ENCODE data around the gene ATP6V1F. TPM values are rescaled to one million over a fixed set of nuclear protein-coding genes. Genes with fewer than 3 reads are reported as not detected.

The ATP6V1F gene
- total RNA-seq, 1 experiment from 2014 or later, result 115 TPM

GRCh38 chr7:128911423-128912031 is 48.9 kb downstream of the ATP6V1F start:
- Mint-ChIP-seq H3K27me3 (ENCODE audit: low read depth) (peaks cover 29% of the 10 kb centered on the region), H3K27ac (peak overlapping the region; percentile 48 to 90 (median 64); a peak in 4 of 7 replicates)

More at GRCh38 chr7:128911423-128912031, 48.9 kb downstream of the ATP6V1F start:
- H3K9me3 Mint-ChIP-seq, result peaks cover 0 to 2% of the 10 kb centered on the region in 2 experiments; a peak in 1 of 5 replicates
- no peak overlapping the region for H2BK20ac ChIP-seq (ENCODE audit: low read depth, low read length, poor library complexity, severe bottlenecking)
- no peak overlapping the region for H3K27ac ChIP-seq (ENCODE audit: insufficient read length, low read depth, low read length)
- peak; percentile 91 for DNase-seq
- H3K4me2 ChIP-seq (ENCODE audit: insufficient read depth, insufficient read length, low read length), result no peak overlapping the region
- no peak overlapping the region for H2AK5ac ChIP-seq (ENCODE audit: insufficient read length, low read length)
- H3K18ac ChIP-seq (ENCODE audit: insufficient read length, low read depth, low read length), result peak overlapping the region; percentile 41
- no peak overlapping the region for H3K9ac ChIP-seq (ENCODE audit: extremely low read depth, insufficient read length, low read length)
- no peak overlapping the region for H3K23ac ChIP-seq (ENCODE audit: insufficient read length, low read depth, low read length)
- no peaks in the 10 kb centered on the region for H4K20me1 ChIP-seq (ENCODE audit: control insufficient read depth, insufficient read depth, insufficient read length)
- H2BK5ac ChIP-seq (ENCODE audit: insufficient read length, low read length), result no peak overlapping the region
- no CpG with 5 or more reads among the region's 8 CpGs for WGBS (ENCODE audit: extremely low coverage, insufficient read length, low lambda C conversion rate)
- peaks cover 7% of the 10 kb centered on the region; the same call in 1 of the 2 replicates for H3K4me1 ChIP-seq (ENCODE audit: insufficient read depth, low read length)
- no peaks in the 10 kb centered on the region for H3K79me1 ChIP-seq (ENCODE audit: insufficient read depth, low read depth, low read length, poor library complexity, severe bottlenecking)
- H2BK120ac ChIP-seq (ENCODE audit: low read depth, low read length, poor library complexity, severe bottlenecking), result no peak overlapping the region
- H3K23me2 ChIP-seq (ENCODE audit: insufficient read length, low read depth, low read length, poor library complexity, severe bottlenecking), result peaks cover 25% of the 10 kb centered on the region
- H3K56ac ChIP-seq (ENCODE audit: insufficient read length, low read depth, low read length), result no peak overlapping the region
- peaks cover 8% of the 10 kb centered on the region; the same call in 1 of the 2 replicates for H3K27me3 ChIP-seq (ENCODE audit: insufficient read depth, low read length)
- peaks cover 0 to under 1% (median 0%) of the 10 kb centered on the region in 3 experiments; a peak in 2 of 7 replicates for H3K36me3 Mint-ChIP-seq (ENCODE audit: insufficient read depth in 1 of 3, low read depth in 3 of 3)
- H4K91ac ChIP-seq (ENCODE audit: insufficient read length, low read depth, low read length), result no peak overlapping the region
- 0 out of 2 replicates have a peak overlapping the region, but pooled peaks have one; percentile 19 for H3K14ac ChIP-seq (ENCODE audit: insufficient read depth, low read length)
- no peaks in the 10 kb centered on the region for H3K79me2 ChIP-seq (ENCODE audit: insufficient read depth, low read length)
- no peak overlapping the region for H3K4ac ChIP-seq (ENCODE audit: low read depth, low read length)
- H2BK12ac ChIP-seq (ENCODE audit: insufficient read length, low read depth, low read length), result no peak overlapping the region
- no peak for TF ChIP-seq CTCF (conservative IDR thresholded peaks at IDR 0.05)
- no peak overlapping the region for H4K8ac ChIP-seq (replicated peaks; ENCODE audit: insufficient read length, low read depth, low read length)
- no peaks in the 10 kb centered on the region for H3K9me3 ChIP-seq (ENCODE audit: control insufficient read depth, low read depth, low read length)
- H3K4me3 Mint-ChIP-seq, result peak overlapping the region; percentile 29 to 73; a peak in 4 of 5 replicates
- H2AFZ ChIP-seq (ENCODE audit: low read length), result no peak overlapping the region
- H2BK15ac ChIP-seq (ENCODE audit: low read depth, low read length), result no peak overlapping the region
- no peak overlapping the region for H4K5ac ChIP-seq (ENCODE audit: insufficient read length, low read depth, low read length)
- peaks cover 25 to 37% of the 10 kb centered on the region in 2 experiments for H3K4me1 Mint-ChIP-seq
- no peak overlapping the region for H3T11ph ChIP-seq (ENCODE audit: low read length)

Data from H9 (cell line).